ENCODE results near the gene PLXNA4. TPM values are rescaled to one million over a fixed set of nuclear protein-coding genes. Genes with fewer than 3 reads are reported as not detected.

Gene PLXNA4
- total and polyA plus RNA-seq, 2 experiments from 2014 or later = 0.08 to 0.80 TPM

- TF ChIP-seq ZNF462 (CRISPR knock-in tag; IDR thresholded peaks at IDR 0.05) = no peak
- TF ChIP-seq JUNB (IDR thresholded peaks at IDR 0.05; ENCODE audit: unreplicated experiment) = no peak
- TF ChIP-seq ZNF114 (CRISPR knock-in tag; IDR thresholded peaks at IDR 0.05) = no peak
- no peak for TF ChIP-seq EZH2phosphoT487 (IDR thresholded peaks at IDR 0.05; ENCODE audit: unreplicated experiment)
- TF ChIP-seq ETS1 (IDR thresholded peaks at IDR 0.05) = no peak
- TF ChIP-seq POLR2AphosphoS5 (IDR thresholded peaks at IDR 0.05; ENCODE audit: low read depth) = no peak
- TF ChIP-seq EZH2 (IDR thresholded peaks at IDR 0.05; ENCODE audit: low read depth, unreplicated experiment) = no peak
- TF ChIP-seq STAT1 (IDR thresholded peaks at IDR 0.05; ENCODE audit: unreplicated experiment) = no peak
- TF ChIP-seq CTCF (conservative IDR thresholded peaks at IDR 0.05; ENCODE audit: low read depth in 2 of 2) = no peak
- no peak for TF ChIP-seq CREB1 (CRISPR knock-in tag; IDR thresholded peaks at IDR 0.05; ENCODE audit: low read depth)
- TF ChIP-seq ZNF331 (CRISPR knock-in tag; IDR thresholded peaks at IDR 0.05; ENCODE audit: low read depth) = no peak
Measured at GRCh38 chr7:132351954-132352499, 224.2 kb downstream of the PLXNA4 start (continued).

Measured in GM23338 (cell line).